Measurements from ENCODE around the gene VWF.
A peak's percentile ranks its signal among the peaks of the same experiment; 100 is the strongest.

Gene VWF

GRCh38 chr12:6088921-6089747, 35.3 kb downstream of the VWF start:
- Histone ChIP-seq H3K36me3 (ENCODE audit: insufficient read depth, insufficient read length, low read length) (no peaks in the 10 kb centered on the region), H3K4me1 (ENCODE audit: insufficient read depth, insufficient read length) (peaks cover 33% of the 10 kb centered on the region), H3K9ac (ENCODE audit: insufficient read length, low read depth) (no peak overlapping the region), H3K4me3 (ENCODE audit: insufficient read length, low read depth) (no peak overlapping the region), H3K9me3 (ENCODE audit: insufficient read depth, low read length) (no peaks in the 10 kb centered on the region), H3K27me3 (ENCODE audit: insufficient read depth, insufficient read length) (no peaks in the 10 kb centered on the region)
- DNase-seq (ENCODE audit: low read depth, low spot score) = no peak
- TF ChIP-seq YY1 (IDR thresholded peaks at IDR 0.05; ENCODE audit: insufficient read depth, insufficient read length) (no peak), SUZ12 (IDR thresholded peaks at IDR 0.05; ENCODE audit: extremely low read depth, insufficient read depth, insufficient read length) (no peak), ZNF274 (IDR thresholded peaks at IDR 0.05; ENCODE audit: low read depth, low read length) (no peak)

- no peaks in the 10 kb centered on the region for H3K27me3 ChIP-seq (ENCODE audit: insufficient read depth, insufficient read length)
- H3K9me3 ChIP-seq (ENCODE audit: insufficient read depth, low read length) = no peaks in the 10 kb centered on the region
- no peak overlapping the region for H3K9ac ChIP-seq (ENCODE audit: insufficient read length, low read depth)
- no peak overlapping the region for H3K4me3 ChIP-seq (ENCODE audit: insufficient read length, low read depth)
- no peaks in the 10 kb centered on the region for H3K36me3 ChIP-seq (ENCODE audit: insufficient read depth, insufficient read length, low read length)
- TF ChIP-seq ZNF274 (IDR thresholded peaks at IDR 0.05; ENCODE audit: low read depth, low read length) = no peak
- TF ChIP-seq SUZ12 (IDR thresholded peaks at IDR 0.05; ENCODE audit: extremely low read depth, insufficient read depth, insufficient read length) = no peak
- TF ChIP-seq YY1 (IDR thresholded peaks at IDR 0.05; ENCODE audit: insufficient read depth, insufficient read length) = no peak
- DNase-seq (ENCODE audit: low read depth, low spot score) = no peak
- peaks cover 15% of the 10 kb centered on the region for H3K4me1 ChIP-seq (ENCODE audit: insufficient read depth, insufficient read length)
Observed at GRCh38 chr12:6086316-6086715, 38.2 kb downstream of the VWF start.

GRCh38 chr12:6085841-6086240, 38.6 kb downstream of the VWF start:
- no peak for TF ChIP-seq ZNF274 (IDR thresholded peaks at IDR 0.05; ENCODE audit: low read depth, low read length)
- peaks cover 17% of the 10 kb centered on the region for H3K4me1 ChIP-seq (ENCODE audit: insufficient read depth, insufficient read length)
- no peak overlapping the region for H3K4me3 ChIP-seq (ENCODE audit: insufficient read length, low read depth)
- H3K27me3 ChIP-seq (ENCODE audit: insufficient read depth, insufficient read length) = no peaks in the 10 kb centered on the region
- H3K9ac ChIP-seq (ENCODE audit: insufficient read length, low read depth) = no peak overlapping the region
- H3K9me3 ChIP-seq (ENCODE audit: insufficient read depth, low read length) = no peaks in the 10 kb centered on the region
- no peak for DNase-seq (ENCODE audit: low read depth, low spot score)
- no peaks in the 10 kb centered on the region for H3K36me3 ChIP-seq (ENCODE audit: insufficient read depth, insufficient read length, low read length)

- Histone ChIP-seq H3K36me3 (ENCODE audit: insufficient read depth, insufficient read length, low read length) (no peaks in the 10 kb centered on the region), H3K4me1 (ENCODE audit: insufficient read depth, insufficient read length) (peaks cover 21% of the 10 kb centered on the region)
- TF ChIP-seq YY1 (IDR thresholded peaks at IDR 0.05; ENCODE audit: insufficient read depth, insufficient read length) (no peak), ZNF274 (IDR thresholded peaks at IDR 0.05; ENCODE audit: low read depth, low read length) (no peak), SUZ12 (IDR thresholded peaks at IDR 0.05; ENCODE audit: extremely low read depth, insufficient read depth, insufficient read length) (no peak)
Observed at GRCh38 chr12:6084969-6085450, 39.5 kb downstream of the VWF start.

GRCh38 chr12:6084261-6084968, 40.1 kb downstream of the VWF start:
- peak; percentile 100 for DNase-seq (ENCODE audit: low read depth, low spot score)
- Histone ChIP-seq H3K4me3 (ENCODE audit: insufficient read length, low read depth) (peak overlapping the region; percentile 9), H3K36me3 (ENCODE audit: insufficient read depth, insufficient read length, low read length) (no peaks in the 10 kb centered on the region), H3K9ac (ENCODE audit: insufficient read length, low read depth) (peak overlapping the region; percentile 39), H3K4me1 (ENCODE audit: insufficient read depth, insufficient read length) (peaks cover 25% of the 10 kb centered on the region), H3K27me3 (ENCODE audit: insufficient read depth, insufficient read length) (no peaks in the 10 kb centered on the region), H3K9me3 (ENCODE audit: insufficient read depth, low read length) (no peaks in the 10 kb centered on the region)
- TF ChIP-seq SUZ12 (IDR thresholded peaks at IDR 0.05; ENCODE audit: extremely low read depth, insufficient read depth, insufficient read length) = no peak

More at GRCh38 chr12:6084969-6085450, 39.5 kb downstream of the VWF start:
- Histone ChIP-seq H3K9me3 (ENCODE audit: insufficient read depth, low read length) (no peaks in the 10 kb centered on the region), H3K4me3 (ENCODE audit: insufficient read length, low read depth) (no peak overlapping the region), H3K9ac (ENCODE audit: insufficient read length, low read depth) (no peak overlapping the region), H3K27me3 (ENCODE audit: insufficient read depth, insufficient read length) (no peaks in the 10 kb centered on the region)
- no peak for DNase-seq (ENCODE audit: low read depth, low spot score)

- Histone ChIP-seq H3K36me3 (ENCODE audit: insufficient read depth, insufficient read length, low read length) (no peaks in the 10 kb centered on the region), H3K4me1 (ENCODE audit: insufficient read depth, insufficient read length) (peaks cover 29% of the 10 kb centered on the region), H3K9me3 (ENCODE audit: insufficient read depth, low read length) (no peaks in the 10 kb centered on the region), H3K9ac (ENCODE audit: insufficient read length, low read depth) (peak overlapping the region; percentile 39), H3K27me3 (ENCODE audit: insufficient read depth, insufficient read length) (no peaks in the 10 kb centered on the region), H3K4me3 (ENCODE audit: insufficient read length, low read depth) (no peak overlapping the region)
- no peak for DNase-seq (ENCODE audit: low read depth, low spot score)
- TF ChIP-seq SUZ12 (IDR thresholded peaks at IDR 0.05; ENCODE audit: extremely low read depth, insufficient read depth, insufficient read length) = no peak
- TF ChIP-seq YY1 (IDR thresholded peaks at IDR 0.05; ENCODE audit: insufficient read depth, insufficient read length) = no peak
- TF ChIP-seq ZNF274 (IDR thresholded peaks at IDR 0.05; ENCODE audit: low read depth, low read length) = no peak
Observed at GRCh38 chr12:6083601-6084000, 40.9 kb downstream of the VWF start.

- no peak overlapping the region for H3K9ac ChIP-seq (ENCODE audit: insufficient read length, low read depth)
- H3K4me1 ChIP-seq (ENCODE audit: insufficient read depth, insufficient read length) = peaks cover 30% of the 10 kb centered on the region
- H3K36me3 ChIP-seq (ENCODE audit: insufficient read depth, insufficient read length, low read length) = no peaks in the 10 kb centered on the region
- no peaks in the 10 kb centered on the region for H3K27me3 ChIP-seq (ENCODE audit: insufficient read depth, insufficient read length)
- H3K9me3 ChIP-seq (ENCODE audit: insufficient read depth, low read length) = no peaks in the 10 kb centered on the region
- DNase-seq (ENCODE audit: low read depth, low spot score) = no peak
- TF ChIP-seq YY1 (IDR thresholded peaks at IDR 0.05; ENCODE audit: insufficient read depth, insufficient read length) (no peak), SUZ12 (IDR thresholded peaks at IDR 0.05; ENCODE audit: extremely low read depth, insufficient read depth, insufficient read length) (no peak), ZNF274 (IDR thresholded peaks at IDR 0.05; ENCODE audit: low read depth, low read length) (no peak)
- no peak overlapping the region for H3K4me3 ChIP-seq (ENCODE audit: insufficient read length, low read depth)
Observed at GRCh38 chr12:6082613-6083012, 41.9 kb downstream of the VWF start.
